ENCODE data around the gene VPS8. TPM values are rescaled to one million over a fixed set of nuclear protein-coding genes. Genes with fewer than 3 reads are reported as not detected.

VPS8 gene
- total and polyA plus RNA-seq, 8 donors, result 41.5 to 114 (median 51.3) TPM

- ATAC-seq (no peak), DNase-seq (no peak)
- no peaks in the 10 kb centered on the region for H3K36me3 ChIP-seq
- TF ChIP-seq CTCF (IDR thresholded peaks at IDR 0.05), result no peak
- H3K4me1 ChIP-seq, result no peaks in the 10 kb centered on the region
- no peak overlapping the region for H3K4me3 ChIP-seq
- intact Hi-C loops (cut with DNase I), result no loop called here
- H3K27me3 ChIP-seq, result no peaks in the 10 kb centered on the region
- H3K9me3 ChIP-seq, result no peaks in the 10 kb centered on the region
- H3K27ac ChIP-seq, result no peak overlapping the region
These were observed 277.8 kb downstream of the VPS8 start for GRCh38 chr3:185089751-185090150.

GRCh38 chr3:185090811-185091210 lies 278.8 kb downstream of the VPS8 start:
- H3K4me3 ChIP-seq, result no peak overlapping the region
- no peak overlapping the region for H3K27ac ChIP-seq
- H3K4me1 ChIP-seq, result no peaks in the 10 kb centered on the region
- H3K36me3 ChIP-seq, result no peaks in the 10 kb centered on the region
- intact Hi-C loops (cut with DNase I), result no loop called here
- no peaks in the 10 kb centered on the region for H3K27me3 ChIP-seq
- no peak for TF ChIP-seq CTCF (IDR thresholded peaks at IDR 0.05)
- ATAC-seq (no peak), DNase-seq (no peak)
- no peaks in the 10 kb centered on the region for H3K9me3 ChIP-seq

GRCh38 chr3:185093116-185093515 lies 281.1 kb downstream of the VPS8 start:
- H3K27ac ChIP-seq, result no peak overlapping the region
- no peaks in the 10 kb centered on the region for H3K36me3 ChIP-seq
- no peak for TF ChIP-seq CTCF (IDR thresholded peaks at IDR 0.05)
- ATAC-seq (no peak), DNase-seq (no peak)
- H3K4me1 ChIP-seq, result no peaks in the 10 kb centered on the region
- H3K27me3 ChIP-seq, result no peaks in the 10 kb centered on the region
- no peaks in the 10 kb centered on the region for H3K9me3 ChIP-seq
- intact Hi-C loops (cut with DNase I), result no loop called here
- no peak overlapping the region for H3K4me3 ChIP-seq

- intact Hi-C loops (cut with DNase I), result no loop called here
- Histone ChIP-seq H3K4me3 (no peak overlapping the region), H3K27me3 (no peaks in the 10 kb centered on the region), H3K4me1 (no peaks in the 10 kb centered on the region), H3K9me3 (no peaks in the 10 kb centered on the region), H3K27ac (no peak overlapping the region), H3K36me3 (no peaks in the 10 kb centered on the region)
- TF ChIP-seq CTCF (IDR thresholded peaks at IDR 0.05), result no peak
- no peak for ATAC-seq
- DNase-seq, result no peak
These were observed 282.7 kb downstream of the VPS8 start for GRCh38 chr3:185094697-185095096.

Other genes starting within 250 kb of the VPS8 start
- 10 to 100 TPM; 27.8 to 34.8 TPM for gene MAGEF1, start 100.1 kb upstream of the VPS8 start, total RNA-seq
- gene MAGEF1, start 100.1 kb upstream of the VPS8 start, polyA plus RNA-seq (ENCODE audit: insufficient read length in 6 of 6), result 10 to 100 TPM; 49.0 to 62.4 (median 54.1) TPM

Data from left lung (tissue), 10 donors.